ENCODE data around the gene CZIB. TPM values are rescaled to one million over a fixed set of nuclear protein-coding genes. Genes with fewer than 3 reads are reported as not detected.
A peak's percentile ranks its signal among the peaks of the same experiment; 100 is the strongest.

CZIB gene
- total RNA-seq, 1 donor: 66.6 TPM

GRCh38 chr1:53203466-53203865 lies 17.0 kb downstream of the CZIB start:
- TF ChIP-seq, protein P1, sequence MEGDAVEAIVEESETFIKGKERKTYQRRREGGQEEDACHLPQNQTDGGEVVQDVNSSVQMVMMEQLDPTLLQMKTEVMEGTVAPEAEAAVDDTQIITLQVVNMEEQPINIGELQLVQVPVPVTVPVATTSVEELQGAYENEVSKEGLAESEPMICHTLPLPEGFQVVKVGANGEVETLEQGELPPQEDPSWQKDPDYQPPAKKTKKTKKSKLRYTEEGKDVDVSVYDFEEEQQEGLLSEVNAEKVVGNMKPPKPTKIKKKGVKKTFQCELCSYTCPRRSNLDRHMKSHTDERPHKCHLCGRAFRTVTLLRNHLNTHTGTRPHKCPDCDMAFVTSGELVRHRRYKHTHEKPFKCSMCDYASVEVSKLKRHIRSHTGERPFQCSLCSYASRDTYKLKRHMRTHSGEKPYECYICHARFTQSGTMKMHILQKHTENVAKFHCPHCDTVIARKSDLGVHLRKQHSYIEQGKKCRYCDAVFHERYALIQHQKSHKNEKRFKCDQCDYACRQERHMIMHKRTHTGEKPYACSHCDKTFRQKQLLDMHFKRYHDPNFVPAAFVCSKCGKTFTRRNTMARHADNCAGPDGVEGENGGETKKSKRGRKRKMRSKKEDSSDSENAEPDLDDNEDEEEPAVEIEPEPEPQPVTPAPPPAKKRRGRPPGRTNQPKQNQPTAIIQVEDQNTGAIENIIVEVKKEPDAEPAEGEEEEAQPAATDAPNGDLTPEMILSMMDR (IDR thresholded peaks at IDR 0.05; ENCODE audit: insufficient read depth, low read length): no peak
- DNase-seq (ENCODE audit: low read depth): no peak
- H3K4me3 ChIP-seq (ENCODE audit: low read depth, low read length): no peak overlapping the region

DNA sequence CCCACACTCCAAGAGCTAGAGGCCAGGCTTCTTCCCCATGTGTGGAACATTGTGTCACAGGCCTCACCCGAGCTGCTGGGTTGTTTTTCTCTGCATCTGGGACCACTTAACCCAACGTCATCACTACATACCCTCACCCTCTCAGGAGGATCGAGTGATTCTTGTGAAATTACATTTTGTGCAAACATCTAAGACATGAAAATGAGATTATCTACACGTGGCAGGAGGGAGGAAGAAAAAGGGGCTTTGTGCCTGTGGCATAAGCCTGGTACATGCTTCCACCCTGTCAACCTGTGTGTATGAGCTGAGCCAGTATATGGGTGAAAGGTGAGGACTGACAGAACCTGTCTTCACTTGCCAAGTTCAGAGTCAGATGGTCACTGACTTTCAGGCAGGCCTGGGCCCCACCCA lies 22.2 kb downstream of the CZIB start:
- TF ChIP-seq, protein P1 (IDR thresholded peaks at IDR 0.05; ENCODE audit: insufficient read depth, low read length): no peak
- H3K4me3 ChIP-seq (ENCODE audit: low read depth, low read length): peak overlapping the region; percentile 75
- DNase-seq (ENCODE audit: low read depth): peak; percentile 74

DNA sequence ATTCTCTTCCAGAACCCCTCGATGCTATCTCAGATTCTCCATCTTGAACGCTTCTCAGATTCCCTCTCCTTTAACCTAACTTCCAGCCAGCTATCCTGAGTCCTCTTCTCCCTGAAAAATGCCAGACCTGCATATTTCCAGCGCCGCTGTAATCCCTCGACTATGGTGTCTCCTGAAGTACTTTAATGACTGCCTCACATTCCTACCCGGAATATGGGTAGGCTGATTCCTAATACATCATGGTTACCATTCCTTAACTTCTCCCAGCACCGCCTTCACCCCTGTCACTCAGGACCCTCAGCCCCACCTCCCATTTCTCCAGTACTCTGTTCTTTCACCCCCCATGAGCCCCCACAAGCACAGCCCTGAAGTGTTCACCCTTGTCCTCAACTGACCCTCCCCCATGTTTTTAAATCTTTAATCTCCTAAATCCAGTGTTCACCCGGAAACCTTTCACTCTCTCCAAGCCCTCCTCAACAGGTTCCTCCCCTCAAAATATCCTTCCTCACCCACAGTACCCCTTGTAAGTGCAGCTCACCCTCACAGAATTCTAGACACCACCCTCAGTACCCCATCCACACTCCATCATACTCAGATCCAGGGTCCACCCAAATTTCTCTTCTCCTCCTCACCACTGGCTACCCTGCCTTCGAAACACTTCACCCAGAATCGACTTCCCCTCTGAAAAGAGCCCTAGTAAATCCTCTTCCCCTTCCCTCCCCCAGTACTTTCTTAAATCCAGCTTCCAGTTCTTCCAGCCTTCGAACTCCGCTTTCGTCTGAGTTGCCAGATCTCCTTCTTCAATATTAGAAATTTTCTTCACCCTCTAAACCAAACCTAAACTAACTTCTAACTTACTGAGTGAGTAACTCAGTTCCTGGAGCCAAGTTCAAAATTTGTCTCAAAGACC lies 22.9 kb downstream of the CZIB start:
- DNase-seq (ENCODE audit: low read depth): no peak

DNA sequence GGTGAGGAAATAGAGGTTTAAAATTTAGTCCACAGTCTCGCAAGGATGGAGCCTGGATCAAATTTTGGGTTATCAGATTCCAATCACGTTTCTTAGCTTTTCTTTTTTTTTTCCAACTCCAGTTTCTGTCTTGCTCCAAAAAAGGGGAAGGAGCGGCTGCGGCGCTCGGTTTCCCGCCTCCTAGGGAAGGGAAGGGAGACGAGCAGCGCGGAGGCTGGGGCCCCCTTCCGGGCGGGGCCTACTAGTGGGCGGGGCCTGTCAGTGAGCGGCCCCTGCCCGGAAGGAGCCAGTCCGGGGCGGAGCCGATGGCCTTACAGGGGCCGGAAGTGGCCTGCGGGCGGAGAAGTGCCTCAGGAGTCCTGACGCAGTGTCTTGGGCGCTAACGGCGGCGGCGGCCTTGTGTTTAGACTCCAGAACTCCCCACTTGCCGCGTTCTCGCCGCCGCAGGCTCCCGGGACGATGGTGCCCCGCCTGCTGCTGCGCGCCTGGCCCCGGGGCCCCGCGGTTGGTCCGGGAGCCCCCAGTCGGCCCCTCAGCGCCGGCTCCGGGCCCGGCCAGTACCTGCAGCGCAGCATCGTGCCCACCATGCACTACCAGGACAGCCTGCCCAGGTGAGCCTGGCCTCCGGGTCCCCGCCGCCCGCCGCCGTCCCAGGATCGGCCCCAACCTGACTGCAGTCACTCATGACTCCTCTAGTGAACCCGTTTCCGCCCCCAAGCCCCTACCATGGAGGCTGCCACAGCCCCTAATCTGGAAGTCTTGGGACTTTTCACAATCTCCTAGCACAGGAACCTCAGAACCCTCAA lies 23.7 kb downstream of the CZIB start, which contains the start of gene CPT2:
Gene CPT2, plus strand, starts transcription at position 340 of the 806 bp plus-strand sequence. Its CDS starts 120 bp downstream, at position 460.
- peak; percentile 90 for DNase-seq (ENCODE audit: low read depth)
- TF ChIP-seq, protein P1 (IDR thresholded peaks at IDR 0.05; ENCODE audit: insufficient read depth, low read length): peak; percentile 20
- peak within 1 kb of the TSS; percentile 75 for H3K4me3 ChIP-seq (ENCODE audit: low read depth, low read length)

More for the DNA sequence above, 22.9 kb downstream of the CZIB start:
- H3K4me3 ChIP-seq (ENCODE audit: low read depth, low read length): peak overlapping the region; percentile 75
- TF ChIP-seq, protein P1 (IDR thresholded peaks at IDR 0.05; ENCODE audit: insufficient read depth, low read length): no peak

DNA sequence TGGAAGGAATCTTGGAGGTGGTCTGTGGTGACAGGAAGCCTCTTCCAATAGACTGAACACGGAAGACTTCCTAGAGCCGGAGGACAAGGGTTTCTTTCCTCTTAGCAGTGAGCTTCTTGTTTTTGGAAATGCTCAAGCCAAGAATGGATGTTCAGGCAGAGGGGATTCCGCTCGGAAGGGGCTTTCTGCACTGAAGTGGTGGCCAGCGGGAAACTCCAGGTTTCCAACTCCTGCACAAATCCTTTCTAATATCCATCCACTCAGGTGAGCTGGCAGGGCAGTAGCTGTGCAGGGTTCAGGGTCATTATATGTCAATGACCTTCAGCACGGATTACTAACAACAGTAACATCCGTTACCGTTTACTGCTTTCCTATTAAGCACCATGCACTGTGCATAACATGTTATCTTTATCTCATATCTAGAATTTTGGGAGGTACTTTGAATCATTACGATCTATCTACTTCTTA lies 24.4 kb downstream of the CZIB start:
- TF ChIP-seq, protein P1 (IDR thresholded peaks at IDR 0.05; ENCODE audit: insufficient read depth, low read length): no peak
- DNase-seq (ENCODE audit: low read depth): no peak
- H3K4me3 ChIP-seq (ENCODE audit: low read depth, low read length): peak overlapping the region; percentile 75

- H3K4me3 ChIP-seq (ENCODE audit: low read depth, low read length): no peak overlapping the region
- TF ChIP-seq, protein P1 (IDR thresholded peaks at IDR 0.05; ENCODE audit: insufficient read depth, low read length): no peak
- DNase-seq (ENCODE audit: low read depth): no peak
Observed at GRCh38 chr1:53195246-53196016, 25.0 kb downstream of the CZIB start.

Data from fibroblast of the aortic adventitia (primary cell).